Measurements from ENCODE around the gene XRN1. TPM values are rescaled to one million over a fixed set of nuclear protein-coding genes. Genes with fewer than 3 reads are reported as not detected.
A peak's percentile ranks its signal among the peaks of the same experiment; 100 is the strongest.

The XRN1 gene
- total RNA-seq, 4 donors from 2014 or later = 29.5 to 54.6 (median 38.2) TPM

GRCh38 chr3:142287866-142288638 is 159.8 kb downstream of the XRN1 start:
- no peak overlapping the region for H3K27ac ChIP-seq
- peaks cover 0 to 16% (median 4%) of the 10 kb centered on the region in 3 donors for H3K4me1 ChIP-seq
- WGBS, 2 donors (ENCODE audit: low coverage in 1 of 2) = 69 to 87% methylated on average over 5 of the region's 5 CpGs
- no peak overlapping the region for H3K4me3 ChIP-seq
- H3K9me3 ChIP-seq = peaks cover 0 to 8% (median 0%) of the 10 kb centered on the region in 3 donors
- no peak for ATAC-seq
- TF ChIP-seq POLR2AphosphoS5 (IDR thresholded peaks at IDR 0.05) = no peak
- no peaks in the 10 kb centered on the region for H3K27me3 ChIP-seq
- no peaks in the 10 kb centered on the region for H3K36me3 ChIP-seq

- peaks cover 0 to 8% (median 0%) of the 10 kb centered on the region in 3 donors for H3K9me3 ChIP-seq
- no peak overlapping the region for H3K27ac ChIP-seq
- 71 to 84% methylated on average over 2 of the region's 2 CpGs for WGBS, 2 donors (ENCODE audit: low coverage in 1 of 2)
- no peak for ATAC-seq
- H3K27me3 ChIP-seq = no peaks in the 10 kb centered on the region
- no peaks in the 10 kb centered on the region for H3K36me3 ChIP-seq
- H3K4me3 ChIP-seq = no peak overlapping the region
- TF ChIP-seq POLR2AphosphoS5 (IDR thresholded peaks at IDR 0.05) = no peak
- no peak for TF ChIP-seq CTCF (IDR thresholded peaks at IDR 0.05)
- no peak for TF ChIP-seq EP300 (IDR thresholded peaks at IDR 0.05)
- no peak for TF ChIP-seq POLR2A (IDR thresholded peaks at IDR 0.05)
- H3K4me1 ChIP-seq = peaks cover 0 to 17% (median 4%) of the 10 kb centered on the region in 3 donors
Observed at GRCh38 chr3:142285083-142285517, 162.7 kb downstream of the XRN1 start.

- WGBS, 2 donors (ENCODE audit: low coverage in 1 of 2) = 72 to 94% methylated on average over 3 of the region's 4 CpGs
- no peak overlapping the region for H3K4me3 ChIP-seq
- H3K4me1 ChIP-seq = peaks cover 0 to 21% (median 4%) of the 10 kb centered on the region in 3 donors
- H3K9me3 ChIP-seq = no peaks in the 10 kb centered on the region
- H3K36me3 ChIP-seq = no peaks in the 10 kb centered on the region
- H3K27ac ChIP-seq = no peak overlapping the region
- no peak for TF ChIP-seq EP300 (IDR thresholded peaks at IDR 0.05)
- TF ChIP-seq CTCF (IDR thresholded peaks at IDR 0.05) = no peak
- TF ChIP-seq POLR2A (IDR thresholded peaks at IDR 0.05) = no peak
- TF ChIP-seq POLR2AphosphoS5 (IDR thresholded peaks at IDR 0.05) = no peak
- no peak for ATAC-seq
- H3K27me3 ChIP-seq = no peaks in the 10 kb centered on the region
Observed at GRCh38 chr3:142282503-142282902, 165.3 kb downstream of the XRN1 start.

GRCh38 chr3:142281474-142281873 is 166.4 kb downstream of the XRN1 start:
- no peak for TF ChIP-seq CTCF (IDR thresholded peaks at IDR 0.05)
- no peak for TF ChIP-seq POLR2AphosphoS5 (IDR thresholded peaks at IDR 0.05)
- no peak for TF ChIP-seq EP300 (IDR thresholded peaks at IDR 0.05)
- no peak for TF ChIP-seq POLR2A (IDR thresholded peaks at IDR 0.05)
- WGBS, 2 donors (ENCODE audit: low coverage in 1 of 2) = 63% methylated on average over 1 of the region's 1 CpG; no CpG with 5 or more reads in 1 of the 2 donors
- no peaks in the 10 kb centered on the region for H3K27me3 ChIP-seq
- no peak for ATAC-seq
- no peak overlapping the region for H3K27ac ChIP-seq
- H3K36me3 ChIP-seq = no peaks in the 10 kb centered on the region
- H3K4me1 ChIP-seq = peaks cover 0 to 11% (median 0%) of the 10 kb centered on the region in 3 donors
- H3K4me3 ChIP-seq = no peak overlapping the region
- H3K9me3 ChIP-seq = no peaks in the 10 kb centered on the region

- TF ChIP-seq EP300 (IDR thresholded peaks at IDR 0.05) (no peak), POLR2AphosphoS5 (IDR thresholded peaks at IDR 0.05) (peak; percentile 28), CTCF (IDR thresholded peaks at IDR 0.05) (peak; percentile 55 to 73 (median 70)), POLR2A (IDR thresholded peaks at IDR 0.05) (no peak)
Observed at GRCh38 chr3:142279965-142280590, 167.8 kb downstream of the XRN1 start.

More at GRCh38 chr3:142279965-142280590, 167.8 kb downstream of the XRN1 start:
- peaks cover 0 to 8% (median 0%) of the 10 kb centered on the region in 3 donors for H3K4me1 ChIP-seq
- ATAC-seq = peak; percentile 76
- H3K9me3 ChIP-seq = no peaks in the 10 kb centered on the region
- H3K27me3 ChIP-seq = no peaks in the 10 kb centered on the region
- 11 to 19% methylated on average over 5 of the region's 5 CpGs for WGBS, 2 donors (ENCODE audit: low coverage in 1 of 2)
- no peaks in the 10 kb centered on the region for H3K36me3 ChIP-seq
- H3K27ac ChIP-seq = no peak overlapping the region
- no peak overlapping the region for H3K4me3 ChIP-seq
